Activated CD4-positive, alpha-beta T cell treated with anti-CD3 and anti-CD28 coated beads, Interleukin-2, amount 50 U/mL, for 16 hours (primary cell): ENCODE data around the gene FRS2.
"Not testable (repeated sequence)": the region's sequence is repeated elsewhere in the genome, so short reads cannot be mapped to it uniquely, and the experiment has no call there.

Experiments
- DNase-seq: peaks from one replicate; pipeline ENCODE4 v3.0.0-alpha.2; 2020

Gene FRS2, protein sequence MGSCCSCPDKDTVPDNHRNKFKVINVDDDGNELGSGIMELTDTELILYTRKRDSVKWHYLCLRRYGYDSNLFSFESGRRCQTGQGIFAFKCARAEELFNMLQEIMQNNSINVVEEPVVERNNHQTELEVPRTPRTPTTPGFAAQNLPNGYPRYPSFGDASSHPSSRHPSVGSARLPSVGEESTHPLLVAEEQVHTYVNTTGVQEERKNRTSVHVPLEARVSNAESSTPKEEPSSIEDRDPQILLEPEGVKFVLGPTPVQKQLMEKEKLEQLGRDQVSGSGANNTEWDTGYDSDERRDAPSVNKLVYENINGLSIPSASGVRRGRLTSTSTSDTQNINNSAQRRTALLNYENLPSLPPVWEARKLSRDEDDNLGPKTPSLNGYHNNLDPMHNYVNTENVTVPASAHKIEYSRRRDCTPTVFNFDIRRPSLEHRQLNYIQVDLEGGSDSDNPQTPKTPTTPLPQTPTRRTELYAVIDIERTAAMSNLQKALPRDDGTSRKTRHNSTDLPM

DNA sequence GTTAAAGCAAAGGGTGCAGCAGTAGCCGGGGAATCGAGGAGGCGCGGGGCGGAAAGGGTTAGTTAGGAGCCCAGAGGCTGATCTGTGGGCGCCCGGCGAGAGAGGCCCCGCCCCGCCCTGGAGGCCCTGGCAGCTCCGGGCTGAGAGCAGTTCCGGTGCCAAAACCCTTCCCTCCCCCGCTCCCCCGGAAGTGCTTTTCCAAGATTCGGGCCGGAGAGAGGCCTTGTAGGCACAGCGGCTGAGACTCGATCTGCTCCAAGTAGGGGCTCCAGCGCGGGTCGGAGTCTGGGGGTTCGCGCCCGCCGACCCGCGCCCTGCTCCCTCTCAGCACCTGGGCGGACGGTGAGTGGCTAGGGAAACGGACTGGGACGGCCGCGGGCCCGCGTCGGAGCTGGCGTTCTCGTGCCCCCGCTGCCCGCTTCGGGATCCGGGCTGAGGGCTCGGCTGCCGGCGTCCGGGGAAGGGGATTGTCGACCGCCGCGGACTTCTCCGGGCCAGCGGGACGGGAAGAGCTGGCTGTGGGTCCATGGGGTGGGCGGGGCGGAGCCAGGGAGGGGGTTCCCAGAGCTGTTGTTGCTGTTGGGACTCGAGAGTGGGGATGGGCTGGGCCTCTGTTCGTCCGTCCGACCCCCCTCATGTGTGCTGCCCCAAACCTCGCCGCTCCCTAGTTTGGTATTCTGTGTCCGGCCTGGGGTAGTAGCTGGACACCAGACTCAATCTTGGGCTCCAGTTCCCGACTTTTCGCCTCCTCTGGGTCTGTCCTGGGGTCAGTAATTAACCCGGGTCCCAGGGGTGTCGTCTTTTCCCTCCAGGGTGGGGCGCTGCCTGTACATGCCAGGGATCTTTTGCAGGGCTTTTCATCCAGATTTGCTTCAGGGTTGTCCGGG lies at the start of gene FRS2:
Gene FRS2, plus strand, starts transcription at position 200 of the 887 bp plus-strand sequence. CDS start 98,643 bp downstream, outside the sequence.
- DNase-seq, result peak; percentile 91

DNA sequence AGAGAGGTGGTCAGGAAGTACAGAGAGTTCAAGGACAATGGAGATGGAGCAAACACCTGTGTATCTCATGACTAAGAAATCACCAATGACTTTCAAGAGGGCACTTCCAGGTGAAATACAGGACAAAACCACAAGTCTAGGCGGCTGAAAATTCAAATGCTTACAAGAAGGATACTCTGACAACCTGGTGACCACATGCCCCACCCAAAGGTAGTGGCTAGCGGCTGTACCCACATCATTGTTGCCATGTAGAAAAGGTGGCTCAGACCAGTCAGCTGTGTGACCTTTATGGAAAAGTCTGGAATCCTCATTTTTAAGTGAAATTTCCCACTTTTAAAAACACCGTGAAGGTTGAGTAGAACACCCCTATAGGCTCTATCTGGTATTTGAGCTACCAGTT lies 48.6 kb upstream of the FRS2 start:
- no peak for DNase-seq

DNA sequence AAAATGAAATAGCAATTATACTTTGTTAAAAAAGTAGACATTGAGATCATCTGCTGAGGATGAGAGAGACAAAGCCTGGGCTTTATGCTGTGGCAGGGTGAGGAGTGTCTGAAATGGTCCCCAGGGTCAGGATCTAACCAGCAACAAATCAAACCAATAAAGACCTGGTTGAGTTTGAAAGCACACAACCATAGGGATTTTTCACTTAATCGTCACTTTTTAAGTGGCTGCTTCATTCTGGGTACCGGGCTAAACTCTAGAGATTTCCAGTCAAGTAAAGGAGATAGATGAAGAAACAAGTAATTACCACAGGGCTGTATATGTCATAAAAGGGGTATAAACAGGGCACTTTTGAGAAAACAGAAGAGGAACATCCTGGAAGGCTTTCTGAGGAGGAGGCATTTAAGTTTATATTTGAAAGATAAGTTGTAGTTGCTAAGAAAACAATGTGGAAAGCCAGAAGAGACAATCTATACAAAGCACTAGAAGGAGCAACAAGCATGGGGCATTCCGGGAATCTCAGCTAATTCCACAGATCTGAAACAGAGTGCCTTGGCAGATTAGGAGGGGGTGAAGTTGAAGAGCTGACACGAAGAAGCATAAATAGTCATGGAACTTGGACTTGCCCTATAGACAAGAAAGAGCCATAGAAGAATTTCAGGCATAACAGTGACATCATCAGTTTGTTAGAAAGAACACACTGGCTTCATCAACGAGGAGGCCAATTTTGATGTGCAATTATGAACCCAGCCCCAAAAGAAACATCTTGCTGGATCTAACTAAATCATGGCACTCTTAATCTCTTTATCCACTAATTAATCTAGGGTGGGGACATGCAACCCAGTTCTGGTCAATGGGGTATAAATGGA lies 46.9 kb upstream of the FRS2 start:
- no peak for DNase-seq

DNA sequence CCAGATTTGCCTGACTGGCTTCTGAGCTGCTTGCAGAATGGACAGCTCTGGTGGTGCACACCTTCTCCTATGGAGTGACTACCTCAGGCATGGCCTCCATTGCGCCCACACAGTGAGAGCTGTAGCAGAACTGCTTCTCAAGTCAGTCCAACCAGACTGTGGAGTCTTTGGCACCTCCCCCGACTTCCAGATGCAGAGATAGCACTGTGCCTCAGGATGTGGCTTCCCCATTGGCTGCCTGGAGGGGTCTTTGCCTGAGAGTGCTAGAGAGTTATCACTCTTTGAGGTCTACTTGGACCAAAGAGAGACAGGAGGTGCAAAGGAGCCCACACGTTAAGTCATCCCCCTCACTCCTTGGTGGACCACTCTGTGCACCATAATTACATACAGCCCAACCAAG lies 44.8 kb upstream of the FRS2 start:
- DNase-seq, result no peak

DNA sequence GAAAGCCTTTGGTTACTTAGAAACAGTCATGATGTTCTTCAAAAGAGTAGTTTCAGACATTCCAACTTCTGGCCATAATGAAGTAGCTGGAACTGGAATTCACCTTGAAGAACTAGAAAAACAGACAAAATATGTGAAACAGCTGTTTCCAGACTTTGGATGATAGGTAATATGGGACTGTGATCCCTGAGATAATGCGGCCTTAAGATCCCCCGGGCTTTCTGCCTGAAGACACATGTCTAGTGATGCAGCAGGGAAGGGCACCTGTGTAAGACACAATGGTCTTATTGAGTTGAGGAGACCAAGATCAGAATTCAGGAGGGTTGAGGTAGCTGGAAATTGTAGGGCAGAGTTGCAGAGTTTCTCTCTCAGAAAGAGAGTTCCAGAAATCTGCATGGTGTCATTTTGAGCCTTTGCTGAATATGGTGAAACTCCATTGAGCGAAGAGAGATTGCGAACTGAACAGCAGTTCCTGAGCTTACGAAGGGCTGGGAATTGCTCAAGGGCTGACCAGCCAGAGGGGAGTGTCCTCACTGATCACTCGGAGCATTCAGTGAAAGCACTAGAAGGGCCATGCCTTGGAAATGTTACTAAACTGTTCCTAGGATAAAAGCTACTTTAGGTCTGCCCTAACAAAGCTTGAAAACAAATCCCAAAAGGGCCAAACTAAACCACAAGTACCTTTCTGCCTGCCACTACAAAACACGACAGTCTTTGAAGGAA lies 41.7 kb upstream of the FRS2 start:
- no peak for DNase-seq

DNA sequence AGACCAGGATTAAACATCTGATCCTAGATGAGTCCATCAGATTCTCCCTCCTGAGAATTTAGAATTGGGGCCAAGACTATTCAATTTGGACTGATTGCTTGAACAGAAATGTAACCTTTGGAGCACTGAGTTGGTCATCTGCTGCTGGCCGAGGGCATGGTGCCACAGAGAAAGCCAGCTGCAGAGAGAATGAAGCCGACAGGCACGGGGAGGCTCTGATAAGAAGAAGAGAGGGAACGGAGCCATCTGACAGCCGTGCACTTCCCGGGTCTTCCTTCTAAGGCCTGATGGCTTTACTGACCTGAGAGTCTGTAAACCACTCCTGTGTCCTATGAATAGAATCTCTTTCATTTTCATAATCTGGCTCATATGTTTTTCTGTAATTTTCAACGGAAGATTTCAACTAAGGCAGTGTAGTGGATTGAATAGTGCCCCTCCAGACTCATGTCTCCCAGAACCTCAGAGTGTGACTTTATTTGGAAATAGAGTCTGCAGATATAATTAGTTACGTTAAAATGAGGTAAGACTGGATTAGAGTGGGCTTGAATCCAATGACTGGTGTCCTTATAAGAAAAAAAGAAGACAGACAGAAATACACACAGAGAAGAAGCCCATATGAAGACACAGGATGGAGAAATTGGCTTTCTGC lies 39.1 kb upstream of the FRS2 start:
- no peak for DNase-seq

DNA sequence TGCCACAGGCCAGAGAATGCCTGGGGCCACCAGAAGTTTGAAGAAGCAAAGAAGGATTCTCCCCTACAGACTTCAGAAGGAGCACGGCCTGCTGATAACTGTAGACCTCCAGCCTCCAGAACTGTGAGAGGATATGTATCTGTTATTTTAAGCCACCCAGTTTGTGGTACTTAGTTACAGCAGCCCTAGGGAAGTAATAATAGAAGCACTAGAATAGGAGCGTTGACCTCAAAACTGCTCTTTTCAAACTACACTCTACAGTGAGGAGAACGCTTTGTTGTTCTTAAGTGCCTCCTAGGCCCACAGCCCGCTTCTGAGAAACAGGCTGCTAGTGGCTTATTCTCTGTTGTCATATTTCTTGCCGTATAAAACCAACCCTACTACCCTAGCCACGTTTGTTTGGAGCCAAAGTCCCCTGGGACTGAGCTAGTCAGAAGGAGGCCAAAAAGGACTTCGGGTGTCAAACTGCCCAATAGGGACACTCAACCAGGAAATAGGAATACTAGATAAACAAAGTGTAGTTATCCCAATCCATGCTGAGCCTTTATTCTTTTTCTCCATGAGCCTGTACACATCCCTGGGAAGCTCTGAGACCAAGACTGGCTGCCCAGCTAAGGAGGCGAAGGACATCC lies 38.5 kb upstream of the FRS2 start:
- DNase-seq, result no peak

DNA sequence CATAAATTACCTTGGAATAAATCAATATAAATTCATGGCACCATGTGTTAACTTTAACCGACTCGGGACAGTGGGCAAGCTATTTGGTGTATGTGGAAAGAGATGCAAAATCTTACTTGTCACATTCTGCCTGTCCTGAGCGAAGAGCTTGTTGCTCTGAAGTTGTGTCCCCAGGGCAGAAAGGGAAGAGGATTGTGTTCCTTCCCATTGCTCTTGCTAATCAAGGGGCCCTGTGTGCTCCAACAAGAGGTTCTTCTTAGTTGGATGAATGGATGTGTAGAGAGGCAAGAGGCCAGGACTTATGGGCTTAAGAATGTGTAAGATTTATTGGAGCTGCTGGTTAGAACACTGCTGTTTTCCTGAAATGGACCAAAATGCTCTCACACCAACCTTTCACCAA lies 36.5 kb upstream of the FRS2 start:
- no peak for DNase-seq

DNA sequence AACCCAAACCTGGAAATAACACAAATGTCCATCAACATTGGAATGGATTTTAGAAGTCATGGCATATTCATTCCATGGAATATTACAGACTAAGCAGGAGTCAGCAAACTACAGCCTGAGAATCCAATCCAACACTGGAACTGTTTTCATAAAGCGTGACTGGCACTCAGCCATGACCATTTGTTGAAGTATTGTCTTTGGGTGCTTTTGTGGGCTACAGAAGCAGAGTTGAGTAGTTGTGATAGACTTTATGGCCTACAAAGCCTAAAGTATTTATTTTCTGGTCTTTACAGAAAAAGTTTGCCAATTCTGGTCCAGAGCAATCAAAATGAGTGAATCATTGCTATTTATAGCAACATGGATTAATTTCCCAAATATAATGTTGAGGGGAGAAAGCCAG lies 34.5 kb upstream of the FRS2 start:
- no peak for DNase-seq

DNA sequence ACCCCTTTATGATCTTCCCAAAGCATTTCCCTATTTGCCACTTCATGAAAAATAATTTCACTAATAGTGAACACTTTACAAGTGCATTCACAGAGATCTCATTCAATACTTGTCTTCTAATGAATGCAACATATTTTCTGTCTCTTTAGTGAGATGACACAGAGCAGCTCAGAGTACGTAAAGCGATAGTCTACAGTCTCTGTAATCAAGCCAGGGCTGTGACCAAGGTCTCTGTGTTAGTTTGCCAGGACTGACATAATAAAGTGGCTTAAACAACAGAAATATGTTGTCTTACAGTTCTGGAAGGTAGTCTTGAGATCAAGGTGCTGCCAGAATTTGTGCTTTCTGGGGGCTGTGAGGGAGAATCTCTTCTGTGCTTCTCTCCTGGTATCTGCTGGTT lies 33.1 kb upstream of the FRS2 start:
- no peak for DNase-seq

DNA sequence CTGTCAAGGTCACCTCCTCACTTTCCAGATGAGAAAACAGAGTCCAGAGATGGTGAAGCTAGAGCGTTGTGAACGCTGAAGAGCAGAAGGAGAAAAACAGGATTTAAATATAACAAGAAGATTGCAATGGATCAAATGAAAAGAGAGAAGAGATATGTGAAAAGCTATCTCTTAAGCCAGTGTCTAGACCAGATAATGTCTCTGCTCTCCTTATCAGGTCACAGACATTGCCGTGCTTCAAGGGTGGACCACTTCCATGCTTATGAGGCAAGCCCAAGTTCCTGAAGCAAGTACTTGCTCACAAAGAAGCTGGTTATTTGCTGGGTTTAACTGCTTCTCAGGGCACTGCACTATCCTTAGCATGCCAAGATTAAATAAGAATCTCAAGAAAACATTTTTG lies 31.6 kb upstream of the FRS2 start:
- DNase-seq, result no peak

DNA sequence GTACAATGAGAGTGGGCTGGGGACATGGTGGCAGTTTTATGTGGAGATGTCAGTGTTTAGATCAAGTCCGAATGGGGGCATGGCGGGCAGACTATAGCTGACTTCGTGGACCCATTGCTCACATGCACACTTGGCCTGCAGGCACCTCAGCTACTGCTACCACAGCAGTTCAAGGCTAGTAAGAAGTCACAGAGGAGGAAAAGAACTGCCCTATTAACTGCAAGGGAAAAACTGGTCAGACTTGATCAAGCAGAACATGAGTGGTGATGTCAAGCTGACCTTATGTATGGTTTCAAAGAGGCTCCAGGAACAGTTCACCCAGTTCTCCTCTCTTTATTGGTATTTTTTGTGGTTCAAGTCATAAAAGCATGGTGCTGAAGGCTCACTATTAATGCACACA lies 30.2 kb upstream of the FRS2 start:
- no peak for DNase-seq

DNA sequence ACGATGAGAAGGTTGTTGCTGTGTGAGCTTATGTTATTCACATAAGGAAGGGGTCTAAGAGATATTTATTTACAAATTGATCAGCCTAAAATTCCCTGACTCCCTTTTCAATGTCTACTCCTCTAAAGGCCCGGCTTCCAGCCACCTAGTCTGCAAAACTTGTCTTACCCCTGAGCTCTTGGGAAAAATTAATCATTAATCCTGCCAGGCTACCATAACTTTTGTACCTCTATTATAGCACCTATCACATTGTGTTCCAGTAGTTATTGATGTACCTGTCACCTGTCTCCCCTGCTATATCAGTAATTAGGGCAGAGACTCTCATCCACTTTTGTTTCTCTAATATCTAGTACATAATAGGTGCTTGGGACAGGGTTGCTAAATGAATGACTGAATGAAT lies 29.3 kb upstream of the FRS2 start:
- no peak for DNase-seq

DNA sequence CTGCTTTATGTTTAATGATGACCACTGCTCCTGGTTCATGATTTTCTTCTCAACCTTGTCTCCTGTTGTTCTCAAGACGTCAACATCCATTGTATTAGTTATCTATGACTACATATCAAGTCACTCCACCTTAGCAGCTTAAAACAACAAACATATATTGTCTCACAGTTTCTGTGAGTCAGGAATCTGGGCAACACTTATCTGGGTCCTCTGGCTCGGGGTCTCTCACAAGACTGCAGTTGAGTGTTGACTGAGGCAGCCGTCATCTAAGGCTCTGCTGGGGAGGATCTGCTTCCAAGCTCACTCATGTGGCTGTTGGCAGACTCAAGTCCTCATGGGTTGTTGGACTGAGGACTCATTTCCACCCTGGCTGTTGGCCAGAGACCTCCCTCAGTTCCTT lies 27.3 kb upstream of the FRS2 start:
- DNase-seq, result no peak

DNA sequence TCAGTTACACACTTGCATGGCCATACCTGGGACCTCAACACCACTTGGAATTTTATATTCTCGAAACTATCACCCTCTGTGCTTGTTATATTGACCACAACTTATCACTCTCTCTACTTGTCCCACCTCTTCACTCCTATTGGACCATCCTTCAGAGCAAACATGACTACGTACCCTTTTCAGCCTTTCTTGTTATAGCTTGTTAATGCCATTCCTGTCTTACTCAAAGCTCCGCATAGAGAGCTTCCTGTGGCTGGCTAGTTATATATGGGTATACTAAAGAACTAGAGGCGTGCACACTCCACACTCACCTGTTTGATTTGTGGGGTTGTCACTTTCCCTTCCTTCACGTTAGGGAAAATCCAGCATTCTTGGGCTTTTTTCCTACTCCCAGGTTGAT lies 26.3 kb upstream of the FRS2 start:
- no peak for DNase-seq

DNA sequence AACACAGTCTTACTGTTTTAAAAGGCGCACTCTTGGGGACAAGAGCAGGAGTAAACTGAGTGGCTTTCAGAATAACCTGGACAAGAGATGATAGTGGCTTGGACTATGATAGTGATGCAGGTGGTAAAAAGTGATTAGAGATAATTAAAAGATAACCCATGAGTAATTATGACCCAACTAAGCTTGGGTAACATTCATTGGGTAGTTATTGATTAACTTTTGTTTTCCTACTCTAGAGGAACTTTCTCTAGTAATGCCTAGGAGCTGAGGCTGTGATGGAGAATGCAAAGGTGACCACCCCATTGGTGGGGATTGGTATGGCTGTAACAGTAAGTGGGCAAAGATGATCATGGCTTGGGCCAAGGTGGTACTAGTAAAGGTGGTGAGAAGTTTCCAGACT lies 22.3 kb upstream of the FRS2 start:
- no peak for DNase-seq

DNA sequence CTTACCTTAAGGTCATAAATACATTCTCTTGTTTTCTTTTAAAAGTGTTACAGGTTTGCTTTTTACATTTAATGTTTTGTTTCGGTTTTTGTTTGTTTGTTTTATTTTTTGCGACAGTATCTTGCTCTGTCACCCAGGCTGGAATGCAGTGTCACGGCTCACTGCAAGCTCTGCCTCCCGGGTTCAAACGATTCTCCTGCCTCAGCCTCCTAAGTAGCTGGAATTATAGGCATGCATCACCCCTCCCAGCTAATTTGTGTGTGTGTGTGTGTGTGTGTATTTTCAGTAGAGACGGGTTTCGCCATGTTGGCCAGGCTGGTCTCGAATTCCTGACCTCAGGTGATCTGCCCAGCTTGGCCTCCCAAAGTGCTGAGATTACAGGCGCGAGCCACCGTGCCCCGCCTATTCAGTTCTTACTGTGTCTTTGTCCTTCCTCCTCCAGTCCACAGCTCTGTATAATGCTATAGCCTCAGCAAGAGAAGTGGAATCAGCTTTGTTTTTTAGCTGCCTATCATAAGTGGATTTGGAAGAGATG lies 17.5 kb upstream of the FRS2 start:
- not testable (repeated sequence) for DNase-seq

DNA sequence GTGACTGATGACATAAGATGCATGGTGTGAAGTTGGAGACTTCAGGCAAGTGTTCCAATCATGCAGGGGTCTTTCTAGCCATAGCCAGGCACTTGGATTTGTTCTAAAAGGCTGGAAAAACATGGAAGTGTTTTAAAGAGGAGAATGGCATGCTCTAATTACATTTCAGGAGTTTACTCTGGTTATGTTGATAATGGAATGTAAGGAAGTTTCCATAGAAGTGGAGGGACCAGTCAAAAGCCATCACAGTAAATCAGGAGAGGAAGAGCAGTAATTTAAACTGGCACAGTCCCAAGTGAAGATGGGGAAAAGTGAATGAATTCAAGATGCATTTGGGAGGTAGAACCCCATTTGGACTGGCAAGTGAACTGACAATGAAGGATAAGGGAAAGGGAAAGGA lies 13.9 kb upstream of the FRS2 start:
- no peak for DNase-seq

DNA sequence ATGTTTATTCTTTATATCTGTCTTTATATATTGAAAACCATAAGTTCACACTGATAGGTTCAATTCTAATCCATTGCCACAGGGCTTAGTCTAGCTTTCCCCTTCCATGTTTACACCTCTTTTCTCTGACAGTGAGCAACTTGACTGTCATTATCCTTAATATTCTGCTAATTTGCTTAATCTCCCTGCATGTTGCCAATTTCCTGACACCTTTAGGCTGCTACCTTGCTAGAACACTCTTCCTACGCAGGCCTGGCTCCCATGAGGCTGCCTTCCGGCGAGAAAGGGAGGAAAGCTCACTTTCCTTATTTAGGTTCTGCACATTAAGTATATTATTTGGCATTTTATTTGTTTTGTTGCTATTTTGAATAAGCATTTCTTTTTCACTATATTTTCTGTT lies 12.8 kb upstream of the FRS2 start:
- DNase-seq, result no peak

DNA sequence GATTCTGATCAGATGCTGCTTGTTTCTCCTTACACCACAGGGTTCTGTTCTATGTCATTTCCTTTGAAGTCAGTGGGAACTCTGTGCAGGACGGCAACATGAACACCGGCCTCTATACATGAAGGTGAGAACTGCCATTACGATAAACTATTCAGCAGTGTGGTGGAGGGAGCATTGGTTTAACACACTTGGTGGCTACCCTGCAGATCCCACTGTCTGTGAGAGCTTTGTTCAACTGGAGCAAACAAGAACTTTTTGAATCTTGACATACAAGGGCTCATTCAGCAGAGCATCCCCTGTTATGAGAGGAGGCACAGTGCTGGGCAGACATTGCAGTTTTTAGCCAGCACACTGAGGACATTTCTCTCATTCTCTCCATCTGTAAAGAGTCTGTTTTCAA lies 10.7 kb upstream of the FRS2 start:
- DNase-seq, result no peak

DNA sequence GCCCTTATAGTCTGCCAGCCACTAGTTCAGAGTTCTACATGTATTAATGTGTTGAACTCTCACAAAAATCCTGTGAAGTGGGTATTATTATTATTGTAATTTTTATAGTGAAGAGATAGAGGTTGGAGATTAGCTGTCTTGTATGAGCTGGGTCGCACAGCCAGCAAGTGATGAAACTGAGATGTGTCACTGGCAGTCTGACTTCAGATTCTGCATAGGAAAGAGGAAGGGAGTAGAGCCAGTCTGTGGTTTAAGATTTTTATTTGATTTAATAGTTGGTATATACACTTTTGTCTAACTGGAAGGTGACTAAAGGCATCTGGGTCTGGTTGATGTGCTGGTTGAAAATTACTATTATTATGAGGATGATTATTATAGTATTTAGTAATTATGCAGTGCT lies 5.8 kb upstream of the FRS2 start:
- DNase-seq, result no peak
